K562 (cell line): Measurements from ENCODE around the gene DDX23. TPM values are rescaled to one million over a fixed set of nuclear protein-coding genes. Genes with fewer than 3 reads are reported as not detected.

ENCODE experiments used
- BRF2 ChIP-seq: IDR thresholded peaks from 3 replicates; pipeline ENCODE4 v1.6.1; 2011; ENCODE audit warnings: borderline replicate concordance, mild to moderate bottlenecking; ENCODE audit not compliant: insufficient read length, insufficient read depth
- FUS ChIP-seq: fragments of 200-400 bp; formaldehyde crosslinking; optimal IDR thresholded peaks from 2 replicates; pipeline ENCODE3; 2017; ENCODE audit warnings: low read depth, low read length
- HDAC6 ChIP-seq: IDR thresholded peaks from 2 replicates; pipeline ENCODE4 v1.6.1; 2012; ENCODE audit warnings: low read depth, mild to moderate bottlenecking, control low read depth, inconsistent platforms, low read length, moderate library complexity
- HLTF ChIP-seq: fragments of 450-650 bp; IDR thresholded peaks from 2 replicates; pipeline ENCODE4 v1.6.1; 2016
- ILK ChIP-seq: fragments of 450-650 bp; IDR thresholded peaks from 2 replicates; pipeline ENCODE4 v1.6.1; 2016; ENCODE audit warnings: missing genetic modification characterization, low read depth, mild to moderate bottlenecking, missing compliant biosample characterization, moderate library complexity, borderline replicate concordance
- NFXL1 ChIP-seq: fragments of 450-650 bp; formaldehyde crosslinking; IDR thresholded peaks from 2 replicates; pipeline ENCODE4 v1.4.0; 2021; ENCODE audit warnings: mild to moderate bottlenecking
- REST ChIP-seq, 2 experiments: fragments of 450-650 bp; formaldehyde crosslinking in 1 of 2; IDR thresholded peaks; 2 replicates each; pipeline versions ENCODE4 v1.4.0 to v1.6.1; 2014 to 2020; ENCODE audit warnings: mild to moderate bottlenecking in 2 of 2, borderline replicate concordance in 1 of 2, low read depth in 1 of 2
- TCF7 ChIP-seq: sonication (generic); IDR thresholded peaks from 2 replicates; pipeline ENCODE4 v1.6.1; 2016; ENCODE audit warnings: antibody characterized with exemption, borderline replicate concordance
- polyA plus RNA-seq, 8 experiments: library from polyadenylated mRNA; depleted of rRNA in 4 of 8; stranded (reverse) in 5 of 8; unstranded in 3 of 8; fragments of >200 nt; fragmentation: Nextera tagmentation in 2 of 8; fragmentation: Illumina TruSeq in 1 of 8; extraction: Ambion mirVana in 2 of 8; extraction: Trizol in 1 of 8; gene quantifications; 2 replicates each; pipeline versions ENCODE4 v1.2.1 to v1.2.3, GENCODE V29; 2011 to 2014; ENCODE audit warnings: inconsistent platforms in 1 of 8, missing spikeins in 1 of 8
- total RNA-seq, 7 experiments: library from RNA; depleted of rRNA in 6 of 7; stranded (reverse); fragments of >200 nt in 6 of 7; fragmentation: Illumina TruSeq in 2 of 7; extraction: Trizol in 2 of 7; gene quantifications; 2 replicates each; pipeline versions ENCODE4 v1.2.1 to v1.2.3, GENCODE V29; 2011 to 2021; ENCODE audit warnings: low replicate concordance in 1 of 7

Gene DDX23
- total and polyA plus RNA-seq, 9 of the 15 experiments (the other 6 are each of a cell fraction or from before 2014, with no cell fraction given), result 32.4 to 138 (median 104) TPM

GRCh38 chr12:48890657-48891418 lies 38.9 kb upstream of the DDX23 start (continued):
- TF ChIP-seq BRF2 (no peak), FUS (no peak), HLTF (no peak), HDAC6 (no peak), ILK (tag) (no peak), REST (IDR thresholded peaks at IDR 0.05; ENCODE audit: borderline replicate concordance) (peak; percentile 89), REST (CRISPR knock-in tag; IDR thresholded peaks at IDR 0.05; ENCODE audit: low read depth) (no peak), TCF7 (no peak), NFXL1 (CRISPR knock-in tag) (no peak)
- TF ChIP-seq, all 486 proteins: peak for 27
